Measurements from ENCODE around the gene NDNF.

The NDNF gene

DNA sequence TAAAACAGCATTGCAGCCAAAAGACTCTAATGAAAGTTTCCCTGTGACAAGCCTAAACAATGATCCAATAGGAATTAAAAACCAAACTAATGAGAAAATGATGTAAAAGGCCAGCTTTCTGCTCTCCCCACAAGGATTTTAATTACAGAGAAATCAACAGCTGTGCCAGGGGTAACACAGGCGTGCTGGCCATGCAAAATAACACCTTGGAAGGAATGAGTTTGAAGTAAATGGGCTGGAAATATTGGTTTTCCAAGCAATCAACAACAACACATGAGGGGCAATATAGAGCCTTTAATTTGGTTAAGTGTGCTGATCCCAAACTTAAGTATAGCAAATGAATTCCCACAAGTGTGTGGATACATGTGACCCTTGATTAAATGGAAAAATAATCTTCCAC is 56.9 kb downstream of the NDNF start:
- Mint-ChIP-seq H3K9me3 (no peaks in the 10 kb centered on the region), H3K27ac (no peak overlapping the region), H3K4me1 (ENCODE audit: low read depth) (peaks cover 30% of the 10 kb centered on the region), H3K4me3 (no peak overlapping the region), H3K27me3 (peaks cover 5% of the 10 kb centered on the region), H3K36me3 (ENCODE audit: low read depth) (no peaks in the 10 kb centered on the region)
- DNase-seq = no peak

- no peak overlapping the region for H3K4me3 Mint-ChIP-seq
- no peak for DNase-seq
- no peak overlapping the region for H3K27ac Mint-ChIP-seq
- H3K27me3 Mint-ChIP-seq = peaks cover under 1% of the 10 kb centered on the region
- peaks cover 38% of the 10 kb centered on the region for H3K4me1 Mint-ChIP-seq (ENCODE audit: low read depth)
- no peaks in the 10 kb centered on the region for H3K9me3 Mint-ChIP-seq
- no peaks in the 10 kb centered on the region for H3K36me3 Mint-ChIP-seq (ENCODE audit: low read depth)
These were observed 57.8 kb downstream of the NDNF start for GRCh38 chr4:121014544-121014943.

- no peaks in the 10 kb centered on the region for H3K36me3 Mint-ChIP-seq (ENCODE audit: low read depth)
- peaks cover 55% of the 10 kb centered on the region for H3K4me1 Mint-ChIP-seq (ENCODE audit: low read depth)
- no peaks in the 10 kb centered on the region for H3K9me3 Mint-ChIP-seq
- H3K27ac Mint-ChIP-seq = no peak overlapping the region
- DNase-seq = no peak
- no peaks in the 10 kb centered on the region for H3K27me3 Mint-ChIP-seq
- no peak overlapping the region for H3K4me3 Mint-ChIP-seq
These were observed 60.5 kb downstream of the NDNF start for GRCh38 chr4:121011780-121012340.

GRCh38 chr4:121011138-121011537 is 61.2 kb downstream of the NDNF start:
- Mint-ChIP-seq H3K4me1 (ENCODE audit: low read depth) (peaks cover 59% of the 10 kb centered on the region), H3K9me3 (no peaks in the 10 kb centered on the region), H3K27me3 (no peaks in the 10 kb centered on the region), H3K36me3 (ENCODE audit: low read depth) (no peaks in the 10 kb centered on the region), H3K27ac (no peak overlapping the region), H3K4me3 (no peak overlapping the region)
- DNase-seq = no peak

DNA sequence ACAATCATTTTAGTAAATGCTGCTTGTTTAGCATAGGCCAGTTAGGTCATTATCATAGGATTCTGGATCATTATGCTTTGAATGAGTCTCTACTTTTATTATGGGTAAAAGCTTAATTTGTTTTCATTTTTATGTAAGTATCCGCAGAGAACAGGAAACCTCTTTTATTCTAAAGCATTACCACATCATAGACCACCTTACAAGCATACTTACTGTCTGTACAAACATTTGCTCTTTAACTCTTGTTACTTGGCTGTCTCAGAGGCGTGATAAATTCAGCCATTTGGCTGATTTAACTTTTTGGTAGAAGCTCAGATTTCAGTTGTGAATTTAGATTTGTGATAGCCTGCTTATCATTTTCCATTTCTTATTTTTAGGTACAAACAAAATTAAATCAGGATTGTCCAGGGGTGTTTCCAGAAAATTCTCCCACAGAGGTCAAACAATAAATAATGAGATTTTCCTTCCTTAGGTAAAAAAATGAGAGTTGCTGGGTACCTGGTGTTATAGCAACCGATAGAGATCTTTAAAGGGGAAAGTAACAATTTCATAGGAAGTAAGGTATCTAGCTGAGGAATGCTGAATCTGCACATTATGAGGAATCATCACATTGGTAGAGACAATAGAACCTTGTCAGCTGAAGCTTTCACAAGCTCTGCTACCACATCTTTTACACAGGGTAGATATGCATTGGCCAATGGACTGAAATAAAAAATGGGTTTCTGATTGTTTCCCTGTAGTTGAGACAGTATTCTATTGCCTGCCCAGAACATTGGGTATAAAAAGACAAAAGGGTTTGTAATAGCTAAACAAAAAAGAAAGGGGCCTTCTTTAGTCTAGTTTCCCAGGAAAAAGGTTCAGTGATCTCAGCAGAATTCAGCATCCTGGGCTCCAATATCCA is 62.5 kb downstream of the NDNF start:
- H3K27ac Mint-ChIP-seq = peak overlapping the region; percentile 5
- H3K4me3 Mint-ChIP-seq = no peak overlapping the region
- H3K9me3 Mint-ChIP-seq = no peaks in the 10 kb centered on the region
- no peaks in the 10 kb centered on the region for H3K27me3 Mint-ChIP-seq
- peaks cover 61% of the 10 kb centered on the region for H3K4me1 Mint-ChIP-seq (ENCODE audit: low read depth)
- H3K36me3 Mint-ChIP-seq (ENCODE audit: low read depth) = no peaks in the 10 kb centered on the region
- DNase-seq = no peak

GRCh38 chr4:121007660-121008059 is 64.7 kb downstream of the NDNF start:
- H3K4me3 Mint-ChIP-seq = no peak overlapping the region

GRCh38 chr4:121003863-121004262 is 68.5 kb downstream of the NDNF start:
- Mint-ChIP-seq H3K27ac (no peak overlapping the region), H3K4me3 (no peak overlapping the region), H3K4me1 (ENCODE audit: low read depth) (peaks cover 21% of the 10 kb centered on the region), H3K27me3 (no peaks in the 10 kb centered on the region), H3K9me3 (peaks cover 2% of the 10 kb centered on the region), H3K36me3 (ENCODE audit: low read depth) (no peaks in the 10 kb centered on the region)
- no peak for DNase-seq

More at GRCh38 chr4:121007660-121008059, 64.7 kb downstream of the NDNF start:
- Mint-ChIP-seq H3K27me3 (no peaks in the 10 kb centered on the region), H3K4me1 (ENCODE audit: low read depth) (peaks cover 48% of the 10 kb centered on the region), H3K27ac (no peak overlapping the region), H3K36me3 (ENCODE audit: low read depth) (no peaks in the 10 kb centered on the region), H3K9me3 (peaks cover 2% of the 10 kb centered on the region)
- no peak for DNase-seq

DNA sequence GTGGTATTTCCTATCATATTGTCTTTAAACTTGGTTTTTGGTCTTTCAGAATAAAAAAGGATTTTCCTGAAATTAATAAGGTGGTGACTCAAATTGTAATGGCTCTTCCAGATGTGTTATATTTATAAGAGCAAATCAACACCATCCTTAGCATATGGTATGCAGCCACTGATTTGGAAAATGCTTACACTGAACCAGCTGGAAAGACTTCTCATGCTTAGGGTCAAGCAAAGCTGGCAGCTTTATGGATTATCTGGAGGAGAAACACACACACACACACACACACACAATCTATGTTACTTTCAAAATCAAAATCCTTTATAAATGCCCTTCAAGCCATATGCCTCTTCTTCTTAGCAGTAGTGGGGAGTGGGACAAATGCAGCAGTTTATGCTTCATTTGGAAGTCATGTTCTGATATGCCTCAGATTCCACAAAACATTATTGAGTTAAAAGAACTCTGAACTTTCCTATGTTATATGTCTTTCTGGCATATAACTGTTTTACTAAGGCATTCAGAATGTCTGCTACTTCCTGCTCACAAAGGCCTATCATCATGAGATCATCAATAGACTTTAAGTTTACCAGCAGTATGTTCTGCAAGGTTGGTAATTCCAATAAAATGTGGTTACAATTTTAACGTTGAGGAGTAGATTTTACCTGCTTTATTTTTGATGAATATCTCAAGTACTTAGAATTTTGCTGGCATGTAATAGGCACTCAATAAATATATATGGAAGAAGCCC is 76.9 kb downstream of the NDNF start:
- H3K9me3 Mint-ChIP-seq = no peaks in the 10 kb centered on the region
- H3K27me3 Mint-ChIP-seq = no peaks in the 10 kb centered on the region
- H3K4me3 Mint-ChIP-seq = no peak overlapping the region
- no peaks in the 10 kb centered on the region for H3K36me3 Mint-ChIP-seq (ENCODE audit: low read depth)
- peaks cover 11% of the 10 kb centered on the region for H3K4me1 Mint-ChIP-seq (ENCODE audit: low read depth)
- H3K27ac Mint-ChIP-seq = no peak overlapping the region
- DNase-seq = no peak

GRCh38 chr4:120994521-120994920 is 77.8 kb downstream of the NDNF start:
- H3K27ac Mint-ChIP-seq = no peak overlapping the region
- no peak overlapping the region for H3K4me3 Mint-ChIP-seq
- no peaks in the 10 kb centered on the region for H3K36me3 Mint-ChIP-seq (ENCODE audit: low read depth)
- DNase-seq = no peak
- H3K27me3 Mint-ChIP-seq = no peaks in the 10 kb centered on the region
- no peaks in the 10 kb centered on the region for H3K9me3 Mint-ChIP-seq
- H3K4me1 Mint-ChIP-seq (ENCODE audit: low read depth) = peaks cover 11% of the 10 kb centered on the region

GRCh38 chr4:120991885-120992284 is 80.5 kb downstream of the NDNF start:
- Mint-ChIP-seq H3K9me3 (no peaks in the 10 kb centered on the region), H3K36me3 (ENCODE audit: low read depth) (no peaks in the 10 kb centered on the region), H3K27ac (no peak overlapping the region), H3K27me3 (peaks cover 8% of the 10 kb centered on the region), H3K4me1 (ENCODE audit: low read depth) (peaks cover 11% of the 10 kb centered on the region), H3K4me3 (no peak overlapping the region)
- no peak for DNase-seq

GRCh38 chr4:120990246-120990645 is 82.1 kb downstream of the NDNF start:
- Mint-ChIP-seq H3K4me1 (ENCODE audit: low read depth) (peaks cover 6% of the 10 kb centered on the region), H3K27me3 (peaks cover 17% of the 10 kb centered on the region), H3K36me3 (ENCODE audit: low read depth) (no peaks in the 10 kb centered on the region), H3K9me3 (no peaks in the 10 kb centered on the region), H3K4me3 (no peak overlapping the region), H3K27ac (no peak overlapping the region)
- no peak for DNase-seq

Data from activated T-cell treated with anti-CD3 and anti-CD28 coated beads, Interleukin-2, amount 50 U/mL, for 24 hours (primary cell).